Neural cell (in vitro differentiated cells): ENCODE data around the gene AKAP9. TPM values are rescaled to one million over a fixed set of nuclear protein-coding genes. Genes with fewer than 3 reads are reported as not detected.

Experiments used
- H2AFZ ChIP-seq: fragments of 200-600, 300-800 bp; sonication (generic), shearing (Covaris generic); 2 replicates; pipeline ENCODE4 v1.6.0; 2014; ENCODE audit warnings: low read depth, mild to moderate bottlenecking, antibody characterized with exemption, low read length, moderate library complexity
- H3F3A ChIP-seq: fragments of 200-600 bp; shearing (Covaris generic); 2 replicates; pipeline ENCODE4 v1.6.1; 2016; ENCODE audit warnings: mild to moderate bottlenecking, moderate library complexity, mixed read lengths, antibody characterized with exemption, low read length; ENCODE audit not compliant: insufficient read depth, poor library complexity, severe bottlenecking
- H3K27ac ChIP-seq: fragments of 200-600, 300-800 bp; sonication (generic), shearing (Covaris generic); 2 replicates; pipeline ENCODE4 v1.5.1; 2014; ENCODE audit warnings: mild to moderate bottlenecking, low read length, moderate library complexity
- H3K27me3 ChIP-seq: fragments of 300-800, 200-600 bp; sonication (generic), shearing (Covaris generic); 2 replicates; pipeline ENCODE4 v1.6.0; 2014; ENCODE audit warnings: mild to moderate bottlenecking, low read depth, low read length, moderate library complexity; ENCODE audit not compliant: insufficient read depth
- H3K36me3 ChIP-seq: fragments of 300-800, 200-600 bp; sonication (generic), shearing (Covaris generic); 2 replicates; pipeline ENCODE4 v1.5.1; 2014; ENCODE audit warnings: mild to moderate bottlenecking, antibody characterized with exemption, low read length, moderate library complexity; ENCODE audit not compliant: insufficient read depth
- H3K4me2 ChIP-seq: fragments of 300-800, 200-600 bp; sonication (generic), shearing (Covaris generic); 2 replicates; pipeline ENCODE4 v1.6.0; 2014; ENCODE audit warnings: mild to moderate bottlenecking, low read length
- H3K4me3 ChIP-seq: fragments of 300-800, 200-600 bp; sonication (generic), shearing (Covaris generic); 2 replicates; pipeline ENCODE4 v1.5.1; 2014; ENCODE audit warnings: mild to moderate bottlenecking, low read length, moderate library complexity
- H3K79me2 ChIP-seq: fragments of 200-600 bp; shearing (Covaris generic); replicated peaks from 2 replicates; pipeline ENCODE4 v1.6.0; 2014; ENCODE audit warnings: mild to moderate bottlenecking, low read length, moderate library complexity; ENCODE audit not compliant: insufficient read depth
- H3K9ac ChIP-seq: fragments of 300-800, 200-600 bp; sonication (generic), shearing (Covaris generic); 2 replicates; pipeline ENCODE4 v1.6.1; 2016; ENCODE audit warnings: mild to moderate bottlenecking, low read length, mixed read lengths
- H3K9me2 ChIP-seq: fragments of 200-600 bp; shearing (Covaris generic); 2 replicates; pipeline ENCODE4 v1.6.1; 2016; ENCODE audit warnings: mild to moderate bottlenecking, low read length, mixed read lengths; ENCODE audit not compliant: insufficient read depth
- H3K9me3 ChIP-seq: fragments of 200-600, 300-800 bp; sonication (generic), shearing (Covaris generic); 2 replicates; pipeline ENCODE4 v1.6.1; 2016; ENCODE audit warnings: mild to moderate bottlenecking, mixed run types, low read length, moderate library complexity, mixed read lengths
- H4K20me1 ChIP-seq: fragments of 200-600 bp; shearing (Covaris generic); 2 replicates; pipeline ENCODE4 v1.6.1; 2016; ENCODE audit warnings: mild to moderate bottlenecking, mixed run types; ENCODE audit not compliant: insufficient read depth
- EP300 ChIP-seq: fragments of 450-650 bp; conservative IDR thresholded peaks from 2 replicates; pipeline ENCODE4 v1.6.1; 2014; ENCODE audit warnings: antibody characterized with exemption, mild to moderate bottlenecking, moderate library complexity; ENCODE audit not compliant: poor library complexity, severe bottlenecking
- EZH2 ChIP-seq: fragments of 200-600, 300-800 bp; shearing (Covaris generic), sonication (generic); IDR thresholded peaks from 2 replicates; pipeline ENCODE4 v1.6.1; 2014; ENCODE audit warnings: antibody characterized with exemption, low read length, borderline replicate concordance, mild to moderate bottlenecking; ENCODE audit not compliant: insufficient read depth, poor library complexity, severe bottlenecking
- MXI1 ChIP-seq: fragments of 450-650 bp; conservative IDR thresholded peaks from 2 replicates; pipeline ENCODE4 v1.6.1; 2014; ENCODE audit warnings: antibody characterized with exemption, mild to moderate bottlenecking; ENCODE audit not compliant: poor library complexity, severe bottlenecking
- POLR2AphosphoS5 ChIP-seq: IDR thresholded peaks from 2 replicates; pipeline ENCODE4 v1.6.1; 2012
- RAD21 ChIP-seq: fragments of 450-650 bp; conservative IDR thresholded peaks from 2 replicates; pipeline ENCODE4 v1.6.1; 2014; ENCODE audit warnings: antibody characterized with exemption, mild to moderate bottlenecking, moderate library complexity
- REST ChIP-seq: IDR thresholded peaks from 2 replicates; pipeline ENCODE4 v1.6.1; 2012; ENCODE audit warnings: borderline replicate concordance
- SMC3 ChIP-seq: fragments of 450-650 bp; conservative IDR thresholded peaks from 2 replicates; pipeline ENCODE4 v1.6.1; 2014; ENCODE audit warnings: antibody characterized with exemption, mild to moderate bottlenecking, moderate library complexity; ENCODE audit not compliant: poor library complexity
- TAF1 ChIP-seq: IDR thresholded peaks from 2 replicates; pipeline ENCODE4 v1.6.1; 2012; ENCODE audit warnings: low read depth
- polyA plus RNA-seq: library from polyadenylated mRNA; depleted of rRNA; stranded (reverse); fragments of >200 nt; gene quantifications from 2 replicates; pipeline ENCODE4 v1.2.3, GENCODE V29; 2014
- TF ChIP-seq, protein P1 (sequence below): fragments of 450-650 bp; IDR thresholded peaks from 2 replicates; pipeline ENCODE4 v1.5.1; 2014; ENCODE audit warnings: antibody characterized with exemption, mild to moderate bottlenecking, moderate library complexity; ENCODE audit not compliant: poor library complexity, severe bottlenecking

AKAP9 gene
- polyA plus RNA-seq, 1 donor from 2014 or later, result 120 TPM

DNA sequence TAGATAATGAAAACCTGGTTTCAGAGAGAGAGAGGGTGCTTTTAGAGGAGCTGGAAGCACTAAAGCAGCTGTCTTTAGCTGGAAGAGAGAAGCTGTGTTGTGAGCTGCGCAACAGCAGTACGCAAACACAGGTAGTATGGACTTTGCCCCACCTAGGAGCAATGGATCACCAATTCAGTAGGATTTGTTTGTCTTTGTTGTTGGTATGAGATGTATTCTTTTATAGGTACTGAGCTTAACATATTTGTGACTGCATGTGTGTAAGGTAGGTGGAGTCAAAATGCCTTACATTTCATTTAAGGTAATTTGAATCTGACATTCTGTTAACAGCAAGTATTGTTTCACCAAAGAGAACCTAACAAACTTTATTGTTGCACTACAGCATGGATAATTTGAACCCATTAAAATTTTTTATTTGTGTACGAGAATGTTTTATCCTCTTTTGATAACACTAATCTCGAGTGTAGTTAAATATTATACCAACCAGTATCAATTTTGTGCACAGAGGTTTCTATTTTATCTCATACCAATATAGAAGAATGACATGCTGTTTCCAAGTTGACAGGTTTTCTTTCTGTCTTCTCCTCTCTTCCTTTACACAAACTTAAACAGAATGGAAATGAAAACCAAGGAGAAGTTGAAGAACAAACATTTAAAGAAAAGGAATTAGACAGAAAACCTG is 101.5 kb downstream of the AKAP9 start:
- no peak overlapping the region for H3K27ac ChIP-seq
- no peaks in the 10 kb centered on the region for H3K9me2 ChIP-seq
- no peak overlapping the region for H2AFZ ChIP-seq
- H3K27me3 ChIP-seq, result no peaks in the 10 kb centered on the region
- H3K4me2 ChIP-seq, result no peak overlapping the region
- H3K79me2 ChIP-seq, result no peaks in the 10 kb centered on the region
- no peaks in the 10 kb centered on the region for H3F3A ChIP-seq
- H3K36me3 ChIP-seq, result peaks cover 25% of the 10 kb centered on the region
- no peak overlapping the region for H3K4me3 ChIP-seq
- no peaks in the 10 kb centered on the region for H4K20me1 ChIP-seq
- no peak for TF ChIP-seq TAF1
- TF ChIP-seq SMC3, result no peak
- H3K9ac ChIP-seq, result no peak overlapping the region
- H3K9me3 ChIP-seq, result no peaks in the 10 kb centered on the region

GRCh38 chr7:92043098-92043497 is 102.4 kb downstream of the AKAP9 start:
- Histone ChIP-seq H3K9me3 (no peaks in the 10 kb centered on the region), H3K79me2 (no peaks in the 10 kb centered on the region), H3F3A (no peaks in the 10 kb centered on the region), H3K9me2 (no peaks in the 10 kb centered on the region), H3K4me3 (no peak overlapping the region), H3K9ac (no peak overlapping the region), H3K4me2 (no peak overlapping the region), H4K20me1 (no peaks in the 10 kb centered on the region), H2AFZ (no peak overlapping the region), H3K27ac (no peak overlapping the region), H3K27me3 (no peaks in the 10 kb centered on the region), H3K36me3 (peaks cover 25% of the 10 kb centered on the region)
- TF ChIP-seq RAD21 (no peak), POLR2AphosphoS5 (no peak), REST (no peak), EP300 (no peak)
- TF ChIP-seq, protein P1, sequence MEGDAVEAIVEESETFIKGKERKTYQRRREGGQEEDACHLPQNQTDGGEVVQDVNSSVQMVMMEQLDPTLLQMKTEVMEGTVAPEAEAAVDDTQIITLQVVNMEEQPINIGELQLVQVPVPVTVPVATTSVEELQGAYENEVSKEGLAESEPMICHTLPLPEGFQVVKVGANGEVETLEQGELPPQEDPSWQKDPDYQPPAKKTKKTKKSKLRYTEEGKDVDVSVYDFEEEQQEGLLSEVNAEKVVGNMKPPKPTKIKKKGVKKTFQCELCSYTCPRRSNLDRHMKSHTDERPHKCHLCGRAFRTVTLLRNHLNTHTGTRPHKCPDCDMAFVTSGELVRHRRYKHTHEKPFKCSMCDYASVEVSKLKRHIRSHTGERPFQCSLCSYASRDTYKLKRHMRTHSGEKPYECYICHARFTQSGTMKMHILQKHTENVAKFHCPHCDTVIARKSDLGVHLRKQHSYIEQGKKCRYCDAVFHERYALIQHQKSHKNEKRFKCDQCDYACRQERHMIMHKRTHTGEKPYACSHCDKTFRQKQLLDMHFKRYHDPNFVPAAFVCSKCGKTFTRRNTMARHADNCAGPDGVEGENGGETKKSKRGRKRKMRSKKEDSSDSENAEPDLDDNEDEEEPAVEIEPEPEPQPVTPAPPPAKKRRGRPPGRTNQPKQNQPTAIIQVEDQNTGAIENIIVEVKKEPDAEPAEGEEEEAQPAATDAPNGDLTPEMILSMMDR, result no peak

GRCh38 chr7:92043637-92044036 is 103.0 kb downstream of the AKAP9 start:
- no peaks in the 10 kb centered on the region for H3K9me3 ChIP-seq
- H2AFZ ChIP-seq, result no peak overlapping the region
- no peaks in the 10 kb centered on the region for H3F3A ChIP-seq
- peaks cover 24% of the 10 kb centered on the region for H3K36me3 ChIP-seq
- TF ChIP-seq TAF1 (no peak), POLR2AphosphoS5 (no peak), RAD21 (no peak), MXI1 (no peak), REST (no peak), EZH2 (no peak)
- TF ChIP-seq, protein P1, result no peak
- no peak overlapping the region for H3K4me2 ChIP-seq
- no peaks in the 10 kb centered on the region for H3K79me2 ChIP-seq
- no peak overlapping the region for H3K4me3 ChIP-seq
- H3K27ac ChIP-seq, result no peak overlapping the region
- no peaks in the 10 kb centered on the region for H3K27me3 ChIP-seq
- H3K9me2 ChIP-seq, result no peaks in the 10 kb centered on the region
- H4K20me1 ChIP-seq, result no peaks in the 10 kb centered on the region
- no peak overlapping the region for H3K9ac ChIP-seq
